Neural cell (in vitro differentiated cells): Measurements from ENCODE around the gene NETO1. TPM values are rescaled to one million over a fixed set of nuclear protein-coding genes. Genes with fewer than 3 reads are reported as not detected.

Experiments used
- H2AFZ ChIP-seq: fragments of 200-600, 300-800 bp; sonication (generic), shearing (Covaris generic); 2 replicates; pipeline ENCODE4 v1.6.0; 2014; ENCODE audit warnings: low read depth, mild to moderate bottlenecking, antibody characterized with exemption, low read length, moderate library complexity
- H3F3A ChIP-seq: fragments of 200-600 bp; shearing (Covaris generic); 2 replicates; pipeline ENCODE4 v1.6.1; 2016; ENCODE audit warnings: mild to moderate bottlenecking, moderate library complexity, mixed read lengths, antibody characterized with exemption, low read length; ENCODE audit not compliant: insufficient read depth, poor library complexity, severe bottlenecking
- H3K27ac ChIP-seq: fragments of 200-600, 300-800 bp; sonication (generic), shearing (Covaris generic); 2 replicates; pipeline ENCODE4 v1.5.1; 2014; ENCODE audit warnings: mild to moderate bottlenecking, low read length, moderate library complexity
- H3K27me3 ChIP-seq: fragments of 300-800, 200-600 bp; sonication (generic), shearing (Covaris generic); 2 replicates; pipeline ENCODE4 v1.6.0; 2014; ENCODE audit warnings: mild to moderate bottlenecking, low read depth, low read length, moderate library complexity; ENCODE audit not compliant: insufficient read depth
- H3K36me3 ChIP-seq: fragments of 300-800, 200-600 bp; sonication (generic), shearing (Covaris generic); 2 replicates; pipeline ENCODE4 v1.5.1; 2014; ENCODE audit warnings: mild to moderate bottlenecking, antibody characterized with exemption, low read length, moderate library complexity; ENCODE audit not compliant: insufficient read depth
- H3K4me2 ChIP-seq: fragments of 300-800, 200-600 bp; sonication (generic), shearing (Covaris generic); 2 replicates; pipeline ENCODE4 v1.6.0; 2014; ENCODE audit warnings: mild to moderate bottlenecking, low read length
- H3K4me3 ChIP-seq: fragments of 300-800, 200-600 bp; sonication (generic), shearing (Covaris generic); 2 replicates; pipeline ENCODE4 v1.5.1; 2014; ENCODE audit warnings: mild to moderate bottlenecking, low read length, moderate library complexity
- H3K79me2 ChIP-seq: fragments of 200-600 bp; shearing (Covaris generic); replicated peaks from 2 replicates; pipeline ENCODE4 v1.6.0; 2014; ENCODE audit warnings: mild to moderate bottlenecking, low read length, moderate library complexity; ENCODE audit not compliant: insufficient read depth
- H3K9ac ChIP-seq: fragments of 300-800, 200-600 bp; sonication (generic), shearing (Covaris generic); 2 replicates; pipeline ENCODE4 v1.6.1; 2016; ENCODE audit warnings: mild to moderate bottlenecking, low read length, mixed read lengths
- H3K9me2 ChIP-seq: fragments of 200-600 bp; shearing (Covaris generic); 2 replicates; pipeline ENCODE4 v1.6.1; 2016; ENCODE audit warnings: mild to moderate bottlenecking, low read length, mixed read lengths; ENCODE audit not compliant: insufficient read depth
- H3K9me3 ChIP-seq: fragments of 200-600, 300-800 bp; sonication (generic), shearing (Covaris generic); 2 replicates; pipeline ENCODE4 v1.6.1; 2016; ENCODE audit warnings: mild to moderate bottlenecking, mixed run types, low read length, moderate library complexity, mixed read lengths
- H4K20me1 ChIP-seq: fragments of 200-600 bp; shearing (Covaris generic); 2 replicates; pipeline ENCODE4 v1.6.1; 2016; ENCODE audit warnings: mild to moderate bottlenecking, mixed run types; ENCODE audit not compliant: insufficient read depth
- EP300 ChIP-seq: fragments of 450-650 bp; conservative IDR thresholded peaks from 2 replicates; pipeline ENCODE4 v1.6.1; 2014; ENCODE audit warnings: antibody characterized with exemption, mild to moderate bottlenecking, moderate library complexity; ENCODE audit not compliant: poor library complexity, severe bottlenecking
- EZH2 ChIP-seq: fragments of 200-600, 300-800 bp; shearing (Covaris generic), sonication (generic); IDR thresholded peaks from 2 replicates; pipeline ENCODE4 v1.6.1; 2014; ENCODE audit warnings: antibody characterized with exemption, low read length, borderline replicate concordance, mild to moderate bottlenecking; ENCODE audit not compliant: insufficient read depth, poor library complexity, severe bottlenecking
- MXI1 ChIP-seq: fragments of 450-650 bp; conservative IDR thresholded peaks from 2 replicates; pipeline ENCODE4 v1.6.1; 2014; ENCODE audit warnings: antibody characterized with exemption, mild to moderate bottlenecking; ENCODE audit not compliant: poor library complexity, severe bottlenecking
- POLR2AphosphoS5 ChIP-seq: IDR thresholded peaks from 2 replicates; pipeline ENCODE4 v1.6.1; 2012
- RAD21 ChIP-seq: fragments of 450-650 bp; conservative IDR thresholded peaks from 2 replicates; pipeline ENCODE4 v1.6.1; 2014; ENCODE audit warnings: antibody characterized with exemption, mild to moderate bottlenecking, moderate library complexity
- SMC3 ChIP-seq: fragments of 450-650 bp; conservative IDR thresholded peaks from 2 replicates; pipeline ENCODE4 v1.6.1; 2014; ENCODE audit warnings: antibody characterized with exemption, mild to moderate bottlenecking, moderate library complexity; ENCODE audit not compliant: poor library complexity
- TAF1 ChIP-seq: IDR thresholded peaks from 2 replicates; pipeline ENCODE4 v1.6.1; 2012; ENCODE audit warnings: low read depth
- polyA plus RNA-seq: library from polyadenylated mRNA; depleted of rRNA; stranded (reverse); fragments of >200 nt; gene quantifications from 2 replicates; pipeline ENCODE4 v1.2.3, GENCODE V29; 2014
- TF ChIP-seq, protein P1 (sequence below): fragments of 450-650 bp; IDR thresholded peaks from 2 replicates; pipeline ENCODE4 v1.5.1; 2014; ENCODE audit warnings: antibody characterized with exemption, mild to moderate bottlenecking, moderate library complexity; ENCODE audit not compliant: poor library complexity, severe bottlenecking
- TF ChIP-seq, protein P2 (sequence below): IDR thresholded peaks from 2 replicates; pipeline ENCODE4 v1.6.1; 2012; ENCODE audit warnings: borderline replicate concordance

Gene NETO1
- polyA plus RNA-seq, 1 donor from 2014 or later: 0.45 TPM

- Histone ChIP-seq H3K27ac (no peak overlapping the region), H3K36me3 (no peaks in the 10 kb centered on the region), H3K79me2 (no peaks in the 10 kb centered on the region), H3K9me2 (no peaks in the 10 kb centered on the region), H3F3A (no peaks in the 10 kb centered on the region), H3K4me3 (no peak overlapping the region), H3K27me3 (no peaks in the 10 kb centered on the region), H4K20me1 (no peaks in the 10 kb centered on the region), H3K4me2 (no peak overlapping the region), H3K9ac (no peak overlapping the region), H2AFZ (no peak overlapping the region), H3K9me3 (no peaks in the 10 kb centered on the region)
- TF ChIP-seq SMC3: no peak
- TF ChIP-seq, protein P1, sequence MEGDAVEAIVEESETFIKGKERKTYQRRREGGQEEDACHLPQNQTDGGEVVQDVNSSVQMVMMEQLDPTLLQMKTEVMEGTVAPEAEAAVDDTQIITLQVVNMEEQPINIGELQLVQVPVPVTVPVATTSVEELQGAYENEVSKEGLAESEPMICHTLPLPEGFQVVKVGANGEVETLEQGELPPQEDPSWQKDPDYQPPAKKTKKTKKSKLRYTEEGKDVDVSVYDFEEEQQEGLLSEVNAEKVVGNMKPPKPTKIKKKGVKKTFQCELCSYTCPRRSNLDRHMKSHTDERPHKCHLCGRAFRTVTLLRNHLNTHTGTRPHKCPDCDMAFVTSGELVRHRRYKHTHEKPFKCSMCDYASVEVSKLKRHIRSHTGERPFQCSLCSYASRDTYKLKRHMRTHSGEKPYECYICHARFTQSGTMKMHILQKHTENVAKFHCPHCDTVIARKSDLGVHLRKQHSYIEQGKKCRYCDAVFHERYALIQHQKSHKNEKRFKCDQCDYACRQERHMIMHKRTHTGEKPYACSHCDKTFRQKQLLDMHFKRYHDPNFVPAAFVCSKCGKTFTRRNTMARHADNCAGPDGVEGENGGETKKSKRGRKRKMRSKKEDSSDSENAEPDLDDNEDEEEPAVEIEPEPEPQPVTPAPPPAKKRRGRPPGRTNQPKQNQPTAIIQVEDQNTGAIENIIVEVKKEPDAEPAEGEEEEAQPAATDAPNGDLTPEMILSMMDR: no peak
- TF ChIP-seq EZH2: no peak
- TF ChIP-seq, protein P2, sequence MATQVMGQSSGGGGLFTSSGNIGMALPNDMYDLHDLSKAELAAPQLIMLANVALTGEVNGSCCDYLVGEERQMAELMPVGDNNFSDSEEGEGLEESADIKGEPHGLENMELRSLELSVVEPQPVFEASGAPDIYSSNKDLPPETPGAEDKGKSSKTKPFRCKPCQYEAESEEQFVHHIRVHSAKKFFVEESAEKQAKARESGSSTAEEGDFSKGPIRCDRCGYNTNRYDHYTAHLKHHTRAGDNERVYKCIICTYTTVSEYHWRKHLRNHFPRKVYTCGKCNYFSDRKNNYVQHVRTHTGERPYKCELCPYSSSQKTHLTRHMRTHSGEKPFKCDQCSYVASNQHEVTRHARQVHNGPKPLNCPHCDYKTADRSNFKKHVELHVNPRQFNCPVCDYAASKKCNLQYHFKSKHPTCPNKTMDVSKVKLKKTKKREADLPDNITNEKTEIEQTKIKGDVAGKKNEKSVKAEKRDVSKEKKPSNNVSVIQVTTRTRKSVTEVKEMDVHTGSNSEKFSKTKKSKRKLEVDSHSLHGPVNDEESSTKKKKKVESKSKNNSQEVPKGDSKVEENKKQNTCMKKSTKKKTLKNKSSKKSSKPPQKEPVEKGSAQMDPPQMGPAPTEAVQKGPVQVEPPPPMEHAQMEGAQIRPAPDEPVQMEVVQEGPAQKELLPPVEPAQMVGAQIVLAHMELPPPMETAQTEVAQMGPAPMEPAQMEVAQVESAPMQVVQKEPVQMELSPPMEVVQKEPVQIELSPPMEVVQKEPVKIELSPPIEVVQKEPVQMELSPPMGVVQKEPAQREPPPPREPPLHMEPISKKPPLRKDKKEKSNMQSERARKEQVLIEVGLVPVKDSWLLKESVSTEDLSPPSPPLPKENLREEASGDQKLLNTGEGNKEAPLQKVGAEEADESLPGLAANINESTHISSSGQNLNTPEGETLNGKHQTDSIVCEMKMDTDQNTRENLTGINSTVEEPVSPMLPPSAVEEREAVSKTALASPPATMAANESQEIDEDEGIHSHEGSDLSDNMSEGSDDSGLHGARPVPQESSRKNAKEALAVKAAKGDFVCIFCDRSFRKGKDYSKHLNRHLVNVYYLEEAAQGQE: no peak
- TF ChIP-seq TAF1: no peak
- TF ChIP-seq POLR2AphosphoS5: no peak
- TF ChIP-seq EP300: no peak
- TF ChIP-seq MXI1: no peak
- TF ChIP-seq RAD21: no peak
Observed at GRCh38 chr18:72847771-72848170, 20.0 kb downstream of the NETO1 start.

DNA sequence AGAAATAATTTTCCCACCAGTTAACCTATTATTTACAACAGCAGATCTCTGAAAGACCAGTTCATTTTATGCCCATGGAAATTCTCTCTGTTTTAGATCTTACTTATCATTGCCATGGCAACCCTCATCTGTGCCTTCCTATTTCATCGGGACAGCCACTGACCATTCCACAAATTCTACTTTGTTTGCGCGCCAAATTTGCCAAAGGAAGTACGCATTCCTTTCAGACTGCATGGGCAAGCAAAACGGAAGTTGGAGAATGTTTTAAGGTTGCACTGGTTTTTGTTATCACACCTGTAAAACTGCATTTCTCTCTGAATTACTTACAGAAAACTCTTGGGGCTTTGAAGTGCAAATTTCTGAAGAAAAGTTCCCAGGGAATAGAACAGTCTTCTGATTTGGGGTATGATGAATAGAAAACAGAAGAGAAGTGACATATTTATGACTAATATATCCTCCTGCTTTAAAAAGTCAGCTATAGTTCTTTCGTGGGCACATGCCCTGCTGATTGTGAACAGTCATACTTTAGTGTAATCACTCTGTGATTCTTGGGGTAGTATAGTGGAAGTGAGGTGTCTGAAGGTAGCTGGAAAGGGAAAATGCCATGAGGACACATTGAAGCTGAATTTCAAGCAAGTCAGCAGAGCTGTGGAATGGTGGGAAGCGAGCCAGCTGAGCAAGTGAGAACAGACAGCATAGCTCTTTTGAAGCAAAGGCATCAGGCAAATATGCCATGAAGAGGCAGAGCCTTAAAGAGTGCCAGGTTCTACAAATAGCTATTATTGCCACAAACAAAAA lies 20.9 kb downstream of the NETO1 start:
- Histone ChIP-seq H4K20me1 (no peaks in the 10 kb centered on the region), H2AFZ (no peak overlapping the region), H3K9me3 (no peaks in the 10 kb centered on the region), H3K4me3 (no peak overlapping the region), H3K27me3 (no peaks in the 10 kb centered on the region), H3K9ac (no peak overlapping the region), H3K27ac (no peak overlapping the region), H3K4me2 (no peak overlapping the region), H3F3A (no peaks in the 10 kb centered on the region), H3K36me3 (no peaks in the 10 kb centered on the region), H3K9me2 (no peaks in the 10 kb centered on the region), H3K79me2 (no peaks in the 10 kb centered on the region)
- no peak for TF ChIP-seq POLR2AphosphoS5
- TF ChIP-seq SMC3: no peak
- TF ChIP-seq RAD21: no peak
- TF ChIP-seq EP300: no peak
- TF ChIP-seq, protein P2: no peak
- TF ChIP-seq MXI1: no peak
- TF ChIP-seq, protein P1: no peak
- TF ChIP-seq EZH2: no peak
- TF ChIP-seq TAF1: no peak
